HG03196 (cell line): Measurements from ENCODE around the gene CDC20B.

Source experiments
- ATAC-seq: cut with Tn5 transposase; IDR thresholded peaks from one replicate; pipeline ENCODE4 v1.9.1; 2021; ENCODE audit not compliant: unreplicated experiment

CDC20B gene, protein sequence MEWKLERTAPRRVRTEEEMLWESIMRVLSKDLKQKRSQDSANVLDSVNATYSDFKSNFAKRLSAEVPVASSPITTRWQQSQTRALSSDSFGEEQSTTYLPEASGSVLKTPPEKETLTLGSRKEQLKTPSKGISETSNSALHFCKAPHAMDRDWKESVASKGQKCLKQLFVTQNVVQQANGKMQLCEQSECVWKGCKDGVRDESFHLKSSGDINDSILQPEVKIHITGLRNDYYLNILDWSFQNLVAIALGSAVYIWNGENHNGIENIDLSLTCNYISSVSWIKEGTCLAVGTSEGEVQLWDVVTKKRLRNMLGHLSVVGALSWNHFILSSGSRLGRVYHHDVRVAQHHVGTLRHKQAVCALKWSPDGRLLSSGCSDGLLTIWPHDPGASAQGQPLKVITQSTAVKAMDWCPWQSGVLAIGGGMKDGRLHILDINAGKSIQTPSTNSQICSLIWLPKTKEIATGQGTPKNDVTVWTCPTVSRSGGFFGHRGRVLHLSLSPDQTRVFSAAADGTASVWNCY

DNA sequence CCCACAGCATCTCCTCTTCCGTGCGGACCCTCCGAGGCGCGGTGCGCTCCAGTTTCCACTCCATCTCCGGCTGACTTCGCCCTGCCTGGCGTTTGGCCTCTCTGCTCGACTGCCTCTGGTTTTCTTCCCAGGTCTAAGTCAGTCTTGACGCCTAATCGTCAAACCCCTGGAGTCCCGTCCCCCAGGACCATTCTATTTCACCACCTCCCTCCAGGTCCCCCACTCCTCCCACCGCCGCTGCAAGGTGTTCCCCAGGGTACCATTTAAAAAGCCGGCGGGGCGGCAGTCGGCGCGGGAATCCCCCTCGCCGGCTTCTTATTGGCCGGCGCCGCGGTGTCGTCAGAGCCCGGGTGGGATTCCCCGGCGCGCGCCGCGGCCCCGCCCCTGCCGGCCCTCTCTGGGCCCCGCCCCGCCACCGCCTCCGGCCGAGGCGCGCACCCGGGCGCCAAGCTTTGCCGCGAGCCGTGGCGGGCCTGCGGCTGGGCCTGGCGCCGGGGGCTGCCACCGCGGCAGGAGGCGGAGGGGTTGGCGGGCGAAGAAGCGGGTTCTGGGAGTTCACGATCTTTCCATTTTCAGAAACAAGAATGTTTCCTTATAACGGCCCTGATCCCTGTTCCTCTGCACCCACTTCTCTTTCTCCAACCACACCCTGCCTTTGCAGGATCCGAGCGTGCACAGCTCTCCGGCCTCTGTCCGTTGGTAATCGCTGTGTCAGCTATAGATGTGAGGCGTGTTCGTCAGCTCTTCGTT lies at the start of gene CDC20B:
TSS of gene CDC20B (minus strand) at position 241 of the 750 bp plus-strand sequence. CDS start at position 64, 177 bp downstream.
- peak; percentile 86 for ATAC-seq

- no peak for ATAC-seq
These were observed 49.4 kb upstream of the CDC20B start for GRCh38 chr5:55222092-55222984.

- ATAC-seq = no peak
These were observed 47.6 kb upstream of the CDC20B start for GRCh38 chr5:55220433-55221185.

DNA sequence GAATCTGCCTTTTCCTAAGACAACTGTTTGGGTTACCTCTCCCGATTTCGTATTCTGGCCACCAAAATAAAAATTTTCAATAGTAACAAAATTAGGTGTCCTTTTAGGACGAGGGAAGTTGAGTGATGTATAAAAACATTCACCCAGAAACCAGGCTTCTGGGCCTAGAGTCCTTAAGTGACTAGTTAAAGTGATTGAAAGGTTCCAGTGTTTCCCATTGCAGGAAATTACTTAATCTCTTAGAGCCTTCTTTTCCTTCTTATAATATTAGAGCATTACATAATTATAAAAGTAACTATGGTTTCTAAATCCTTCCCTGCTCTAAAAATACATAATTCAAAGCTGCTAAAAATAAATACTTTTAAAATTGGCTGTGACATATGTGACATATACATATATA lies 46.8 kb upstream of the CDC20B start:
- ATAC-seq = no peak

DNA sequence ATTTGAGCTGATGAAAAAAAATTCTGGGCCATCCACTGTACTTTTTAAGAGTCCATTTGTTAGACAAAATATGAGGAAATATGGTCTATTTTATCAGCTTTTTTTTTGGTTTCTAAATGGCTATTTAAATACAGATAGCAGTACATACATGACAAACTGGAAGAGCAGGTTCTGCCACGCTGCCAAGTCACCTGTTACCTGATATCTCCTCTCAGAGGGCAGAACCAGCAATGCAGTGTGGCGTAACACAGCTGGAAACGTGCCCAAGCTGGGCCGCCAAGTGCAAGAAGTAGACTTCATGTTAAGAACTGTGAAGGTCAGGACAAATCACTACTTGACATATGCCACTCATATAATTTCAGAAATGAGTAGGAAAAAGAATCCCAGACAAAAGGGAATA lies 46.0 kb upstream of the CDC20B start:
- ATAC-seq = no peak

GRCh38 chr5:55211184-55211874 lies 38.4 kb upstream of the CDC20B start:
- ATAC-seq = no peak

- no peak for ATAC-seq
These were observed 32.0 kb upstream of the CDC20B start for GRCh38 chr5:55205001-55205400.

DNA sequence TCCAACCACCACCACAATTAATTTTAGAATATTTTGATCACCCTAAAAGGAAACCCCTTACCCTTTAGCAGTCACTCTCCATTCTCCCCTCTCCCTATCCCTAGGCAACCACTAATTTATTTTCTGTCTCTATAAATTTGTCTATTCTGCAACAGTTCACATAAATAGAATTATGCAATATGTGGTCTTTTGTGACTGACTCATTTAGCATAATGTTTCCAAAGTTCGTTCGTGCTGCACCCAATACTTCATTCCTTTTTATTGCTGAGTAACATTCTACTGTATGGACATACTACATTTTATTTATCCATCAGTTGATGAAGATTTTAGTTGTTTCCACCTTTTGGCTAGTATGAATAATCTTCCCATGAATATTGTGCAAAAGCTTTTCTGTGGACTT lies 18.2 kb upstream of the CDC20B start:
- no peak for ATAC-seq

- ATAC-seq = no peak
These were observed 15.9 kb upstream of the CDC20B start for GRCh38 chr5:55188656-55189540.

GRCh38 chr5:55187370-55187769 lies 14.4 kb upstream of the CDC20B start:
- ATAC-seq = no peak

- ATAC-seq = no peak
These were observed 7.0 kb upstream of the CDC20B start for GRCh38 chr5:55180016-55180415.

GRCh38 chr5:55177078-55177477 lies 4.1 kb upstream of the CDC20B start:
- ATAC-seq = no peak

DNA sequence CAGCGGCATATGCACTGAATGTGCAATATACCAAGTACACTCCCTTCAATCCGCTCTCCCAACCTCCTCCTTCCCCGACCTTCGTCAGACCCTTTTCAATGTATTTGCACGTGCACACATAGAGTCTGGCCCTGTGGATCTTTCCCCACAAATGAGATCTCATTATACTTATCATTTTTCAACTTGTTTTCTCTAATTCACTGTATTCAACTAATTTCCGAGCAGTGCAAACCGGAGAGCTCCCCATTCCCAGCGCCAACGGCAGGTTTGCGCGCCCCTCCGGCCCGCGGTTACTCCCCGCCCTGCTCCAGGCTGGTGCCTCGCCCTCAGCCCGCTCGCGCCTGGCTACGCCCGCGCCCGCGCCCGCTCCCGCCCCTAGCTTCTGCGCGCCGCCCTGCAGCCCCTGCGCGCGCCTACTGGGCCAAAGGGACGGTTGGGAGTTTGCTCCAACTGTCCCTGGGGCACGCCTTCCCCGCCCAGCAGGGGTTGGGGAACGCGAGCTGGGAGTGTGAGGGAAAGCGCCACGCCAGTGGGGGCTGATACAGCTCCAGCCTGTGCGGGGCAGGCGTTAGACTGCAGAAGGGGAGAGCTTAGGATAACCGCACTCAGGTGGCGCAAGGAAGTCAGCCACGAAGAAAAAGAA lies 3.3 kb upstream of the CDC20B start:
- ATAC-seq = no peak

DNA sequence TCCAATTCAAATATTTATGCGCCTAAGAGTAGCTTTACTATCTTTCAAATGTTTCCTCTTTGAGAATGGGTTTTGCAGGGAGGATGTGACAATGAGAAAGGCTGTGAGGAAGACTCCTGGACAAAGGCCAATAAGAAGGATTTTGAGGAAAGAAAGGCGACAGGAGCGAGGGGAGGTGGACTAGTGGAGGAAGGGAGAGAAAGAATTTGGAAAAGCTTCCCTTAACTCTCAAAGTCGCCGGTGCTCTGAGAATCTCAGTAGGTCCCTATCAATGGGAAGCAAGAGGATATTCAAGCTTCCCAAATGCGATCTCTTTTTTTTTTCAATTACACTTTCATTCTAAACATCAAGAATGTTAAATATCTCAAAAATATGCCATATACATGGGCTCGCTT lies 2.8 kb upstream of the CDC20B start:
- no peak for ATAC-seq

DNA sequence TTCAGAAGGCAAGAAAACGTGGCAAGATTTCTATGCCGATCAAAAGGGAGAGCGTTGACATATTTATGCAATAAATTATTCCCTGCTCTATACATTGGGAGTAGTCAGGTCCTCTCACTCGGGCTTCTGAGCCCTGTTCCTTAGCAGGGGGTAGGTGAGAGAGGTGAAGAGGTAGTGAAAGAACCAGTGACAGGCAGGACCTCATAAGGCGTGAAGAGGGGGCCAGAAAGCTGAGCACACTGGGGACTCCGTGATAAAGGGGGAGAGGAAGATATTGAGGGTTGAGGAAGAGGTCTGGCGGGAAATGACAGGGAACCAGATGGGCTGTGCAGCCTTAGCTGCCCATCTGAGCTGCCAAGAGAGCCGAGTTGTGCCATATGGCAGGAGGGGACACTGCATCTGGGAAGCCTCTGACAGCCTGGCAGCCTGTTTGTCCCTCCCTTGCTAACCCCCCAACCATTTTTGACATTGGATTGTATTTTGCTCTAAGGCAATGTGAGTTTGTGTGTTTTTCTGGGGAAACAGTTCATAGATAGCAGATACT lies 782 bp upstream of the CDC20B start:
- ATAC-seq = peak; percentile 4

GRCh38 chr5:55172051-55172899 lies 702 bp downstream of the CDC20B start:
- ATAC-seq = peak; percentile 51

DNA sequence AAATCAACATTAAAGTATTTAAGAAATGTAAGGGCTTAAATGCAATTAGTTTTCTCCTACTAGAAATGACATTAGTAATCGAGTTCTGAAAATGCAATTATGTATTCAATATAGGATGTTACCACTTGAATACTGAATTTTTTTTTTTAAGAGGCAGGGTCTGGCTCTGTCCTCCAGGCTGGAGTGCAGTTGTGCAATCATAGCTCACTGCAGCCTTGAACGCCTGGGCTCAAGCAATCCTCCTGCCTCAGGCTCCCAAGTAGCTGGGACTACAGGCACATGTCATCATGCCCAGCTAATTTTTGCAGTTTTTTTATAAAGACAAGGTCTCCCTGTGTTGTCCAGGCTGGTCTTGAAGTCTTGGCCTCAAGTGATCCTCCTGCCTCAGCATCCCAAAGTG lies 1.5 kb downstream of the CDC20B start:
- no peak for ATAC-seq
